Thoracic aorta (tissue), 2 donors: ENCODE measurements around the gene ERGIC2. TPM values are rescaled to one million over a fixed set of nuclear protein-coding genes. Genes with fewer than 3 reads are reported as not detected.

Experiments
- ATAC-seq: fragments of 150-250 bp; one replicate; pipeline ENCODE4 v1.8.0; 2017; ENCODE audit warnings: low read depth; ENCODE audit not compliant: insufficient number of reproducible peaks, low FRiP score
- DNase-seq: peaks from one replicate; pipeline ENCODE4 v3.0.0-alpha.2; 2020; ENCODE audit warnings: low spot score
- H3K27ac ChIP-seq, 2 donors: fragments of 200-600 bp; sonication (generic); 1 replicate in 1 of 2; 2 replicates in 1 of 2; pipeline ENCODE4 v1.5.1; 2016; ENCODE audit warnings: mild to moderate bottlenecking in 2 of 2, moderate library complexity in 2 of 2
- H3K27me3 ChIP-seq: fragments of 200-600 bp; sonication (generic); replicated peaks from 2 replicates; pipeline ENCODE4 v1.6.0; 2016; ENCODE audit warnings: mild to moderate bottlenecking; ENCODE audit not compliant: insufficient read depth
- H3K36me3 ChIP-seq: fragments of 200-600 bp; sonication (generic); one replicate; pipeline ENCODE4 v1.5.1; 2016
- H3K4me1 ChIP-seq, 2 donors: fragments of 200-600 bp; sonication (generic); 1 replicate in 1 of 2; 2 replicates in 1 of 2; pipeline versions ENCODE4 v1.5.1 to v1.6.0; 2016; ENCODE audit warnings: low read depth in 2 of 2, mild to moderate bottlenecking in 1 of 2; ENCODE audit not compliant: control insufficient read depth in 1 of 2
- H3K4me3 ChIP-seq: fragments of 200-600 bp; sonication (generic); 2 replicates; pipeline ENCODE4 v1.5.1; 2016; ENCODE audit warnings: mild to moderate bottlenecking
- H3K9me3 ChIP-seq: fragments of 200-600 bp; sonication (generic); 2 replicates; pipeline ENCODE4 v1.5.1; 2016
- total RNA-seq, 2 donors: library from RNA; depleted of rRNA; stranded (reverse); fragments of >200 nt; gene quantifications; one replicate each; pipeline versions ENCODE4 v1.1.0 to v1.2.3, GENCODE V29; 2016
- TF ChIP-seq, protein P1 (sequence below): fragments of 200-600 bp; sonication (generic); IDR thresholded peaks from one replicate; pipeline ENCODE4 v1.5.1; 2019; ENCODE audit warnings: antibody characterized with exemption

The ERGIC2 gene
- total RNA-seq, 2 donors from 2014 or later: 61.3 to 67.3 TPM

DNA sequence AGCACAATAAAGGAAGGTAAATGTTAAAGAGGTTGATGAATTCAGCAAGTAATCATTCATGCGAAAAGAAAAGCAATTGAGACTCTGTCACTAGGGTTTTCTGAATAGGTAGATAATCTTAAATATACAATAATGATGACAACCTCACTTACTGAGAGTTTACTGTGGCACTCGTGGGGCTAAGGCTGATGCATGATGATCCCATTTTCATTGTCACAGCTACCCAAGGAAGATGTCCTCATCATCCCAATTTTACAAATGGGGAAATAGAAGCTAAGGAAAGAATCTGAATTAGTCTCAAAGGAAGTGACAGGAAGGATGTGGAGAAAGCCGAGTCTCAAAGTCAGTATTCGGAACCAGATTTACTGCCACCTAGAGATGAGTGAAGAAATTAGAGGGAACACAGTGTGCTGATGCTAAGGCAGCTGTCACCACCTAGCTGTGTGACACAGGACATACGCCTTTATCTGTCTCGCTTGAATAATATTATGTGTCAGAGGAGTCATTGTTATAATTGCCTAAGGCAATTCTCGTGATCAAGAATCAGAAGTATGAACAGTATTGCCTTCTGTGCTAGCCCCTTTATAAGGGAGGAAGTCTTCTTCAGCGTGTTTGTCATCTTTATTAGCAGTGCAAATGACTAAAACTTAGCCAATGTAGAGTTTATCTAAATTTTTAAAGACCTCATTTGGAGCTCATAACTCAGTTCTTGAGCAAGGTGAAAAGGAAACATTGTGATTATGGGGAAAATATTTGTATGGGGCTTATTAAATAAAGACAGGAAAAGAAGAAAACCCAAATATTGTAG lies 63.2 kb downstream of the ERGIC2 start:
- H3K27me3 ChIP-seq: no peaks in the 10 kb centered on the region
- H3K4me3 ChIP-seq: no peak overlapping the region
- H3K27ac ChIP-seq: no peak overlapping the region
- H3K4me1 ChIP-seq: peaks cover 0 to 15% of the 10 kb centered on the region in 2 donors
- DNase-seq (no peak), ATAC-seq (no peak)
- H3K36me3 ChIP-seq: no peaks in the 10 kb centered on the region
- H3K9me3 ChIP-seq: no peaks in the 10 kb centered on the region
- TF ChIP-seq, protein P1, sequence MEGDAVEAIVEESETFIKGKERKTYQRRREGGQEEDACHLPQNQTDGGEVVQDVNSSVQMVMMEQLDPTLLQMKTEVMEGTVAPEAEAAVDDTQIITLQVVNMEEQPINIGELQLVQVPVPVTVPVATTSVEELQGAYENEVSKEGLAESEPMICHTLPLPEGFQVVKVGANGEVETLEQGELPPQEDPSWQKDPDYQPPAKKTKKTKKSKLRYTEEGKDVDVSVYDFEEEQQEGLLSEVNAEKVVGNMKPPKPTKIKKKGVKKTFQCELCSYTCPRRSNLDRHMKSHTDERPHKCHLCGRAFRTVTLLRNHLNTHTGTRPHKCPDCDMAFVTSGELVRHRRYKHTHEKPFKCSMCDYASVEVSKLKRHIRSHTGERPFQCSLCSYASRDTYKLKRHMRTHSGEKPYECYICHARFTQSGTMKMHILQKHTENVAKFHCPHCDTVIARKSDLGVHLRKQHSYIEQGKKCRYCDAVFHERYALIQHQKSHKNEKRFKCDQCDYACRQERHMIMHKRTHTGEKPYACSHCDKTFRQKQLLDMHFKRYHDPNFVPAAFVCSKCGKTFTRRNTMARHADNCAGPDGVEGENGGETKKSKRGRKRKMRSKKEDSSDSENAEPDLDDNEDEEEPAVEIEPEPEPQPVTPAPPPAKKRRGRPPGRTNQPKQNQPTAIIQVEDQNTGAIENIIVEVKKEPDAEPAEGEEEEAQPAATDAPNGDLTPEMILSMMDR: no peak

DNA sequence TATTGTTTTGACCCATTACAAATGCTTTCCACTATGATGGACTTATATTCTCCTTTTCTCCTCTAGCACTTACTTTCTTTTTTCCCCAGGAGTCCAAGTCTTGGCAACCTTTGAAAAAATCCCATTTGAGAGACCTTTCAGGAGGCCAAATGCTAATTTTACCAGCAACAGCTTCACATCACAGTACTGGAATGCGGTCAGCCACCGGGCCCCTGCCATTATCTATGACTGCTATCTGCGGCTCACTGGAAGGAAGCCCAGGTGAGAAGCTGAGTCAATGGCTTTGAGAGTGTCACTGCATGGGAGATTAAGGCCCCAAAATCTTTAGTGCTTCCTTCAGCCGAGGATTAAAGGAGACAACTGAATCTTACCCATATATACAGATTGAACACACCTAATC lies 64.2 kb downstream of the ERGIC2 start:
- TF ChIP-seq, protein P1: no peak
- ATAC-seq: no peak
- Histone ChIP-seq H3K9me3 (no peaks in the 10 kb centered on the region), H3K4me3 (no peak overlapping the region), H3K27ac (no peak overlapping the region), H3K4me1 (peaks cover 0 to 15% of the 10 kb centered on the region in 2 donors), H3K36me3 (no peaks in the 10 kb centered on the region), H3K27me3 (no peaks in the 10 kb centered on the region)
- no peak for DNase-seq

GRCh38 chr12:29314416-29314815 lies 66.6 kb downstream of the ERGIC2 start:
- TF ChIP-seq, protein P1: no peak
- DNase-seq (no peak), ATAC-seq (no peak)
- no peaks in the 10 kb centered on the region for H3K9me3 ChIP-seq
- H3K4me1 ChIP-seq: peaks cover 0 to 15% of the 10 kb centered on the region in 2 donors
- H3K36me3 ChIP-seq: no peaks in the 10 kb centered on the region
- no peak overlapping the region for H3K27ac ChIP-seq
- H3K27me3 ChIP-seq: no peaks in the 10 kb centered on the region
- H3K4me3 ChIP-seq: no peak overlapping the region

DNA sequence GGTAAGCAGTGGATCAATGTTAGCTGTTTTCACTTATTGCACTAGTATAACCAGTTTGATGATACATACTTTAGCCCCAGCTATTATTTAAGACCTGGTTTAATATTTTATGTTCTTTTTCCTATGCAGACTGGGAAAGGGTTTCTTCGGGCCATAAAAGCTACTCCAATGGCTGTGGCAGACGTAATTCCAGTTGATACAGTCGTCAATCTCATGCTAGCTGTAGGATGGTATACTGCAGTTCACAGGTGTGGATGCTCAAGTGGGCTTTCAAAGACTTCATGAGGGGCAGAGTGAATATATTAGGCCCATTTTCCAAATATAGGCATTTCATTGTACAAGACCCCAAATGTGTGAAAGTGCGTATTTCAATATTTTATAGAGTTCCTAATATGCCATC lies 70.1 kb downstream of the ERGIC2 start:
- no peak overlapping the region for H3K27ac ChIP-seq
- no peaks in the 10 kb centered on the region for H3K9me3 ChIP-seq
- no peak for ATAC-seq
- H3K27me3 ChIP-seq: no peaks in the 10 kb centered on the region
- TF ChIP-seq, protein P1: no peak
- H3K4me1 ChIP-seq: no peaks in the 10 kb centered on the region
- H3K36me3 ChIP-seq: no peaks in the 10 kb centered on the region
- no peak overlapping the region for H3K4me3 ChIP-seq
- no peak for DNase-seq

GRCh38 chr12:29309320-29309902 lies 71.6 kb downstream of the ERGIC2 start:
- Histone ChIP-seq H3K36me3 (no peaks in the 10 kb centered on the region), H3K4me3 (no peak overlapping the region), H3K27me3 (no peaks in the 10 kb centered on the region), H3K27ac (no peak overlapping the region), H3K9me3 (no peaks in the 10 kb centered on the region), H3K4me1 (no peaks in the 10 kb centered on the region)
- TF ChIP-seq, protein P1: no peak
- ATAC-seq (no peak), DNase-seq (no peak)
